ENCODE results near the gene HBD.

Gene HBD

GRCh38 chr11:5275369-5276110 lies 41.3 kb upstream of the HBD start:
- H3K4me3 ChIP-seq (ENCODE audit: low read length) = no peak overlapping the region
- no peaks in the 10 kb centered on the region for H3K36me3 ChIP-seq (replicated peaks; ENCODE audit: insufficient read depth, low read length)
- H2AFZ ChIP-seq (ENCODE audit: low read length) = no peak overlapping the region
- no peaks in the 10 kb centered on the region for H4K20me1 ChIP-seq (ENCODE audit: insufficient read depth, low read length)
- no peak for TF ChIP-seq EZH2 (optimal IDR thresholded peaks at IDR 0.05; ENCODE audit: low read depth, low read length)
- no peak for TF ChIP-seq CTCF (IDR thresholded peaks at IDR 0.05; ENCODE audit: low read length)
- TF ChIP-seq EZH2phosphoT487 (IDR thresholded peaks at IDR 0.05; ENCODE audit: low read length) = no peak
- no peak overlapping the region for H3K27ac ChIP-seq (ENCODE audit: low read length)
- H3K4me1 ChIP-seq (ENCODE audit: low read length) = peaks cover 7% of the 10 kb centered on the region; the same call in 1 of the 2 replicates
- no peak overlapping the region for H3K4me2 ChIP-seq (ENCODE audit: low read depth, low read length)
- no peaks in the 10 kb centered on the region for H3K27me3 ChIP-seq (replicated peaks; ENCODE audit: insufficient read depth, low read length)
- no peaks in the 10 kb centered on the region for H3F3A ChIP-seq (ENCODE audit: insufficient read depth, low read length)
- no peak for DNase-seq
- H3K9ac ChIP-seq (ENCODE audit: low read length) = no peak overlapping the region
- no peaks in the 10 kb centered on the region for H3K79me2 ChIP-seq (ENCODE audit: low read length)
- H3K9me3 ChIP-seq (replicated peaks; ENCODE audit: insufficient read depth, low read length) = no peaks in the 10 kb centered on the region
- H3K9me2 ChIP-seq (replicated peaks; ENCODE audit: insufficient read depth, low read length) = no peaks in the 10 kb centered on the region

- Histone ChIP-seq H4K20me1 (ENCODE audit: insufficient read depth, low read length) (no peaks in the 10 kb centered on the region), H2AFZ (ENCODE audit: low read length) (no peak overlapping the region), H3F3A (ENCODE audit: insufficient read depth, low read length) (no peaks in the 10 kb centered on the region), H3K4me3 (ENCODE audit: low read length) (no peak overlapping the region), H3K4me1 (ENCODE audit: low read length) (no peaks in the 10 kb centered on the region), H3K79me2 (ENCODE audit: low read length) (no peaks in the 10 kb centered on the region), H3K4me2 (ENCODE audit: low read depth, low read length) (no peak overlapping the region), H3K36me3 (replicated peaks; ENCODE audit: insufficient read depth, low read length) (no peaks in the 10 kb centered on the region), H3K9me2 (replicated peaks; ENCODE audit: insufficient read depth, low read length) (no peaks in the 10 kb centered on the region), H3K9ac (ENCODE audit: low read length) (no peak overlapping the region), H3K27ac (ENCODE audit: low read length) (no peak overlapping the region), H3K9me3 (replicated peaks; ENCODE audit: insufficient read depth, low read length) (no peaks in the 10 kb centered on the region), H3K27me3 (replicated peaks; ENCODE audit: insufficient read depth, low read length) (no peaks in the 10 kb centered on the region)
- DNase-seq = no peak
- TF ChIP-seq EZH2 (optimal IDR thresholded peaks at IDR 0.05; ENCODE audit: low read depth, low read length) = no peak
- no peak for TF ChIP-seq CTCF (IDR thresholded peaks at IDR 0.05; ENCODE audit: low read length)
- TF ChIP-seq EZH2phosphoT487 (IDR thresholded peaks at IDR 0.05; ENCODE audit: low read length) = no peak
Observed at GRCh38 chr11:5274395-5274794, 40.1 kb upstream of the HBD start.

GRCh38 chr11:5272395-5273017 lies 38.2 kb upstream of the HBD start:
- Histone ChIP-seq H3K79me2 (ENCODE audit: low read length) (no peaks in the 10 kb centered on the region), H3K4me3 (ENCODE audit: low read length) (no peak overlapping the region), H3K9me3 (replicated peaks; ENCODE audit: insufficient read depth, low read length) (no peaks in the 10 kb centered on the region), H3K4me2 (ENCODE audit: low read depth, low read length) (no peak overlapping the region), H3K9ac (ENCODE audit: low read length) (no peak overlapping the region), H3K9me2 (replicated peaks; ENCODE audit: insufficient read depth, low read length) (no peaks in the 10 kb centered on the region), H3K27ac (ENCODE audit: low read length) (no peak overlapping the region), H3F3A (ENCODE audit: insufficient read depth, low read length) (no peaks in the 10 kb centered on the region), H4K20me1 (ENCODE audit: insufficient read depth, low read length) (no peaks in the 10 kb centered on the region), H3K36me3 (replicated peaks; ENCODE audit: insufficient read depth, low read length) (no peaks in the 10 kb centered on the region), H2AFZ (ENCODE audit: low read length) (no peak overlapping the region), H3K27me3 (replicated peaks; ENCODE audit: insufficient read depth, low read length) (no peaks in the 10 kb centered on the region), H3K4me1 (ENCODE audit: low read length) (no peaks in the 10 kb centered on the region)
- DNase-seq = no peak
- no peak for TF ChIP-seq EZH2phosphoT487 (IDR thresholded peaks at IDR 0.05; ENCODE audit: low read length)
- TF ChIP-seq EZH2 (optimal IDR thresholded peaks at IDR 0.05; ENCODE audit: low read depth, low read length) = no peak
- no peak for TF ChIP-seq CTCF (IDR thresholded peaks at IDR 0.05; ENCODE audit: low read length)
